Measurements from ENCODE around the gene KLHDC4. TPM values are rescaled to one million over a fixed set of nuclear protein-coding genes. Genes with fewer than 3 reads are reported as not detected.

The KLHDC4 gene
- total RNA-seq, 3 donors from 2014 or later (not counting 1 experiment from before 2014, with no cell fraction given), result 210 to 311 (median 210) TPM

GRCh38 chr16:87685766-87686165 is 80.0 kb downstream of the KLHDC4 start:
- Mint-ChIP-seq H3K4me1 (peaks cover 2 to 9% of the 10 kb centered on the region in 2 donors), H3K36me3 (no peaks in the 10 kb centered on the region), H3K27ac (no peak overlapping the region), H3K9me3 (no peaks in the 10 kb centered on the region), H3K27me3 (ENCODE audit: low read depth in 2 of 2) (peaks cover 0 to under 1% of the 10 kb centered on the region in 2 donors), H3K4me3 (no peak overlapping the region)
- Histone ChIP-seq H3K27ac (ENCODE audit: low read length) (no peak overlapping the region), H3K4me1 (ENCODE audit: control insufficient read depth, insufficient read depth, low read length) (peaks cover 6% of the 10 kb centered on the region), H3K9me3 (ENCODE audit: control insufficient read depth, insufficient read depth, low read length) (no peaks in the 10 kb centered on the region), H3K4me3 (ENCODE audit: low read length) (no peak overlapping the region), H3K36me3 (ENCODE audit: control insufficient read depth, insufficient read depth, low read length) (no peaks in the 10 kb centered on the region), H3K27me3 (ENCODE audit: control insufficient read depth, insufficient read depth, low read length) (no peaks in the 10 kb centered on the region)
- ATAC-seq (no peak), DNase-seq (no peak)
- intact Hi-C loops (cut with micrococcal nuclease), result no loop called here
- 83% methylated on average over 13 of the region's 13 CpGs for WGBS (ENCODE audit: insufficient coverage)
- TF ChIP-seq, protein P1, sequence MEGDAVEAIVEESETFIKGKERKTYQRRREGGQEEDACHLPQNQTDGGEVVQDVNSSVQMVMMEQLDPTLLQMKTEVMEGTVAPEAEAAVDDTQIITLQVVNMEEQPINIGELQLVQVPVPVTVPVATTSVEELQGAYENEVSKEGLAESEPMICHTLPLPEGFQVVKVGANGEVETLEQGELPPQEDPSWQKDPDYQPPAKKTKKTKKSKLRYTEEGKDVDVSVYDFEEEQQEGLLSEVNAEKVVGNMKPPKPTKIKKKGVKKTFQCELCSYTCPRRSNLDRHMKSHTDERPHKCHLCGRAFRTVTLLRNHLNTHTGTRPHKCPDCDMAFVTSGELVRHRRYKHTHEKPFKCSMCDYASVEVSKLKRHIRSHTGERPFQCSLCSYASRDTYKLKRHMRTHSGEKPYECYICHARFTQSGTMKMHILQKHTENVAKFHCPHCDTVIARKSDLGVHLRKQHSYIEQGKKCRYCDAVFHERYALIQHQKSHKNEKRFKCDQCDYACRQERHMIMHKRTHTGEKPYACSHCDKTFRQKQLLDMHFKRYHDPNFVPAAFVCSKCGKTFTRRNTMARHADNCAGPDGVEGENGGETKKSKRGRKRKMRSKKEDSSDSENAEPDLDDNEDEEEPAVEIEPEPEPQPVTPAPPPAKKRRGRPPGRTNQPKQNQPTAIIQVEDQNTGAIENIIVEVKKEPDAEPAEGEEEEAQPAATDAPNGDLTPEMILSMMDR (IDR thresholded peaks at IDR 0.05), result no peak

- 92% methylated on average over 19 of the region's 19 CpGs for WGBS (ENCODE audit: insufficient coverage)
- Mint-ChIP-seq H3K36me3 (no peaks in the 10 kb centered on the region), H3K27ac (no peak overlapping the region), H3K9me3 (no peaks in the 10 kb centered on the region), H3K4me3 (no peak overlapping the region), H3K4me1 (peaks cover 5 to 12% of the 10 kb centered on the region in 2 donors), H3K27me3 (ENCODE audit: low read depth in 2 of 2) (peaks cover 0 to 3% of the 10 kb centered on the region in 2 donors)
- Histone ChIP-seq H3K4me3 (ENCODE audit: low read length) (no peak overlapping the region), H3K36me3 (ENCODE audit: control insufficient read depth, insufficient read depth, low read length) (no peaks in the 10 kb centered on the region), H3K27ac (ENCODE audit: low read length) (no peak overlapping the region), H3K4me1 (ENCODE audit: control insufficient read depth, insufficient read depth, low read length) (peaks cover 6% of the 10 kb centered on the region), H3K9me3 (ENCODE audit: control insufficient read depth, insufficient read depth, low read length) (no peaks in the 10 kb centered on the region), H3K27me3 (ENCODE audit: control insufficient read depth, insufficient read depth, low read length) (no peaks in the 10 kb centered on the region)
- TF ChIP-seq, protein P1 (IDR thresholded peaks at IDR 0.05), result no peak
- ATAC-seq (no peak), DNase-seq (no peak)
- intact Hi-C loops (cut with micrococcal nuclease), result no loop called here
Measured at GRCh38 chr16:87685405-87685755, 80.4 kb downstream of the KLHDC4 start.

DNA sequence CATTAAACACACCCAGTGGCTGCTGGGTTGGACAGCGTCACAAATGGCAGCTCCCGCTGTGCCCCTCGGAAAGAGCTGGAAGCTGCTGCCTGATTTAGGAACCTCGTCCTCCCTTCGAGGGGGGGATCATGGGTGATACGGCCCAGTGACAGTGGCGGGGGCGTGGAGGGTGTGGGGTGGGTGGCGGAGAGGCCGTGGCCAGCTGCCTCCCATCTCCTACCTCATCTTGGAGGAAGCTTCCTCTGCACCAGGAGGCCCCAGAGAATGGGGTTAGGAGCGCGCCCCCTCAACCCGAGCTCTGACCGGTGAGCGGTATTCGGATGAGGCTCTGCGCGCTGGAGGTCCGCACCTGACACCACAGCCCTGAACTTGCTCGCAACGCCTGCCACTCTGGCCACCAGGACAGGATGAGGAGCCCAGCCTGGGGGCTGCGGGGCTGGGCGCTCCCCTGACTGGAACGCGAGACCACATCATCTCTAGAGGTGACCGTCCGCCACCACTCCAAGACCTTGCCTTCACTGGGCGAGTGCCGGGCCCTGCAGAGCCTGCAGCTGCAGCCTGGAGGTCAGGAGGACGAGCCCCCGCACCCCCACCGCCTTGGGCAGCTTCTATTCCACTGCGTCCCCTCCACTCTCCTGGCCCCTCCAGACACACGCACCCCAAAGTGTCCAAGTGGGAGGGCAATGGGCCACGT is 80.9 kb downstream of the KLHDC4 start:
- no peaks in the 10 kb centered on the region for H3K27me3 ChIP-seq (ENCODE audit: control insufficient read depth, insufficient read depth, low read length)
- no peak overlapping the region for H3K4me3 Mint-ChIP-seq
- TF ChIP-seq, protein P1 (IDR thresholded peaks at IDR 0.05), result no peak
- peaks cover 5 to 12% of the 10 kb centered on the region in 2 donors for H3K4me1 Mint-ChIP-seq
- no peaks in the 10 kb centered on the region for H3K9me3 ChIP-seq (ENCODE audit: control insufficient read depth, insufficient read depth, low read length)
- WGBS (ENCODE audit: insufficient coverage), result 91% methylated on average over 30 of the region's 35 CpGs
- H3K27me3 Mint-ChIP-seq (ENCODE audit: low read depth in 2 of 2), result peaks cover 0 to 3% of the 10 kb centered on the region in 2 donors
- ATAC-seq (no peak), DNase-seq (no peak)
- H3K4me3 ChIP-seq (ENCODE audit: low read length), result no peak overlapping the region
- H3K36me3 Mint-ChIP-seq, result no peaks in the 10 kb centered on the region
- no peaks in the 10 kb centered on the region for H3K36me3 ChIP-seq (ENCODE audit: control insufficient read depth, insufficient read depth, low read length)
- intact Hi-C loops (cut with micrococcal nuclease), result no loop called here
- no peak overlapping the region for H3K27ac Mint-ChIP-seq
- no peaks in the 10 kb centered on the region for H3K9me3 Mint-ChIP-seq
- H3K27ac ChIP-seq (ENCODE audit: low read length), result no peak overlapping the region
- H3K4me1 ChIP-seq (ENCODE audit: control insufficient read depth, insufficient read depth, low read length), result peaks cover 6% of the 10 kb centered on the region

All from natural killer cell (primary cell).